Left ventricle myocardium inferior (tissue), 1 donor: ENCODE results near the gene BRD7. TPM values are rescaled to one million over a fixed set of nuclear protein-coding genes. Genes with fewer than 3 reads are reported as not detected.

Experiments used
- DNase-seq: peaks from one replicate; pipeline ENCODE4 v3.0.0-alpha.2; 2020
- H3K27ac ChIP-seq: fragments of 200-600 bp; replicated peaks from 2 replicates; pipeline ENCODE4 v1.8.0; 2021
- H3K27me3 ChIP-seq: fragments of 200-600 bp; 2 replicates; pipeline ENCODE4 v1.8.0; 2021; ENCODE audit warnings: low read depth
- H3K36me3 ChIP-seq: fragments of 200-600 bp; 2 replicates; pipeline ENCODE4 v1.8.0; 2021
- H3K4me1 ChIP-seq: fragments of 200-600 bp; 2 replicates; pipeline ENCODE4 v1.8.0; 2021
- H3K4me3 ChIP-seq: fragments of 200-600 bp; 2 replicates; pipeline ENCODE4 v1.8.0; 2021; ENCODE audit warnings: mild to moderate bottlenecking, moderate library complexity
- H3K9me3 ChIP-seq: fragments of 200-600 bp; replicated peaks from 2 replicates; pipeline ENCODE4 v1.8.0; 2021
- intact Hi-C: fragments of 100-400 bp; cut with micrococcal nuclease; formaldehyde crosslinking; loops from one replicate; pipeline ENCODE4 v1.11.0; 2022
- long read RNA-seq: library from polyadenylated mRNA; unstranded; transcript quantifications from one replicate; pipeline ENCODE4 v2.0.0, GENCODE V29; 2021
- total RNA-seq: library from RNA; stranded (reverse); fragmentation: NEBNext Ultra II Directional; extraction: Animal tissue kit (Norgen Biotek cat#: 25700); gene quantifications from one replicate; pipeline ENCODE4 v1.2.1, GENCODE V29; 2021
- TF ChIP-seq, protein P1 (sequence below): fragments of 200-600 bp; IDR thresholded peaks from 2 replicates; pipeline ENCODE4 v1.8.0; 2021; ENCODE audit warnings: antibody characterized with exemption, mild to moderate bottlenecking, borderline replicate concordance
- donor health status: DM: no; HTN: yes; CAD: no; lungs with severe emphysema.

Gene BRD7
- total RNA-seq = 52.3 TPM
- long read RNA-seq, full-length matches to known transcripts = 98 of 119 reads
- long read RNA-seq, partial matches to known transcripts = 5 of 119 reads
- long read RNA-seq, other reads (novel, unspliced or antisense) = 16 of 119 reads

DNA sequence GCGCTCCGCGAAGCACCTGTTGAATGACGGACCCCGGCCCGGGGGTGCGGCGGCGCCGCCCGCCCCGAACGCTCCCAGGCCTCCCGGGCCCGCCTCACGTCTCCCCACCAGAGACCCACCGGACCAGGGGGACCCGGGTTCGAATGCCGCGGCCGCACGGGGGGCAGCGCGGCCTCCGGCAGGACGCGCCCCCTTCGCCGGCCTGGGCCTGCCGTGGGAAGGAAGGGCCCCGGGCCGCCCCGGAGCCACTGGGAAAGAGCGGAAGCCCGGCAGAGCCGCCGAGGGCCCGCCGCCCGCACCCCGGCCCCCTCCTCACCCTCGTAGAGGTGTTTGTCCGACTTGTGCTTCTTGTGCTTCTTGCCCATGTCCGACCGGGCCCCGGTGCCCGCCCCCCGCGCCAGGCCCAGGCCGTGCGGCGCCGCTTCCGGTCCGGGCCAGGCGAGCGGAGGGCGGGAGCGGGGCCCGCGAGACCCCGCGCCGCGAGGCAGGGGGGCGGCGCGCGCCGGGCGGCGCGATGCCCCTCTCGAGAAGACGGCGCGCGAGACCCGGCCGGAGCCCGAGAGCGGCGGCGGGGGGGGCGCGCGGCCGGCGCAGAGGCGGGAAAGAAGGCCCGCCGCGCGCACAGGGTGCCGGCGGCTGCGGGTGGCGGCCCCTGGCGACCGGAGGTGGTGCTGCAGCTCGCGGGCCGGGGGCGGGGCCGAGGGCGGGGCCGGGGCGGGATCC lies at the start of gene BRD7:
TSS of gene BRD7 (minus strand) at position 579 of the 723 bp plus-strand sequence. CDS start at position 365, 214 bp downstream.
- Histone ChIP-seq H3K9me3 (no peaks in the 10 kb centered on the region), H3K4me1 (peaks cover 60% of the 10 kb centered on the region), H3K36me3 (peaks cover 17% of the 10 kb centered on the region), H3K4me3 (peak within 1 kb of the TSS; percentile 96), H3K27me3 (no peaks in the 10 kb centered on the region), H3K27ac (peak within 1 kb of the TSS; percentile 75)
- intact Hi-C loops = no loop called here
- TF ChIP-seq, protein P1, sequence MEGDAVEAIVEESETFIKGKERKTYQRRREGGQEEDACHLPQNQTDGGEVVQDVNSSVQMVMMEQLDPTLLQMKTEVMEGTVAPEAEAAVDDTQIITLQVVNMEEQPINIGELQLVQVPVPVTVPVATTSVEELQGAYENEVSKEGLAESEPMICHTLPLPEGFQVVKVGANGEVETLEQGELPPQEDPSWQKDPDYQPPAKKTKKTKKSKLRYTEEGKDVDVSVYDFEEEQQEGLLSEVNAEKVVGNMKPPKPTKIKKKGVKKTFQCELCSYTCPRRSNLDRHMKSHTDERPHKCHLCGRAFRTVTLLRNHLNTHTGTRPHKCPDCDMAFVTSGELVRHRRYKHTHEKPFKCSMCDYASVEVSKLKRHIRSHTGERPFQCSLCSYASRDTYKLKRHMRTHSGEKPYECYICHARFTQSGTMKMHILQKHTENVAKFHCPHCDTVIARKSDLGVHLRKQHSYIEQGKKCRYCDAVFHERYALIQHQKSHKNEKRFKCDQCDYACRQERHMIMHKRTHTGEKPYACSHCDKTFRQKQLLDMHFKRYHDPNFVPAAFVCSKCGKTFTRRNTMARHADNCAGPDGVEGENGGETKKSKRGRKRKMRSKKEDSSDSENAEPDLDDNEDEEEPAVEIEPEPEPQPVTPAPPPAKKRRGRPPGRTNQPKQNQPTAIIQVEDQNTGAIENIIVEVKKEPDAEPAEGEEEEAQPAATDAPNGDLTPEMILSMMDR = peak; percentile 67
- DNase-seq = peak; percentile 65

DNA sequence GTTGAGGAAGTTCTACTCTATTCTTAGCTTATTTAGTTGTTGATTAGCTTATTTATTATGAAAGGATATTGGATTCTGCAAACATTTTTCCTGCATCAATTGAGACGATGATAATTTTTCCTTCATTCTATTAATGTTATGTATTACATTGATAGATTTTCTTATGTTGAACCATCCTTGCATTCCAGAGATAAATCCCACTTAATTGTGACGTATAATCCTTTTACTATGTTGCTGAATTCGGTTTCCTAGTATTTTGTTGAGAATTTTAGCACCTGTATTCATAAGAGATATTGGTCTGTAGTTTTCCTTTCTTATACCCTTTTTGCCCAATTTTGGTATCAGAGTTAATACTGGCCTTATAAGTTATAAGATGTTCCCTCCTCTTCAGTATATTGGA lies 47.6 kb upstream of the BRD7 start:
- no peak overlapping the region for H3K4me3 ChIP-seq
- no peak for DNase-seq
- peaks cover 59% of the 10 kb centered on the region for H3K9me3 ChIP-seq
- H3K27ac ChIP-seq = no peak overlapping the region
- intact Hi-C loops = no loop called here
- peaks cover 8% of the 10 kb centered on the region for H3K27me3 ChIP-seq
- H3K36me3 ChIP-seq = no peaks in the 10 kb centered on the region
- no peaks in the 10 kb centered on the region for H3K4me1 ChIP-seq
- TF ChIP-seq, protein P1 = no peak

DNA sequence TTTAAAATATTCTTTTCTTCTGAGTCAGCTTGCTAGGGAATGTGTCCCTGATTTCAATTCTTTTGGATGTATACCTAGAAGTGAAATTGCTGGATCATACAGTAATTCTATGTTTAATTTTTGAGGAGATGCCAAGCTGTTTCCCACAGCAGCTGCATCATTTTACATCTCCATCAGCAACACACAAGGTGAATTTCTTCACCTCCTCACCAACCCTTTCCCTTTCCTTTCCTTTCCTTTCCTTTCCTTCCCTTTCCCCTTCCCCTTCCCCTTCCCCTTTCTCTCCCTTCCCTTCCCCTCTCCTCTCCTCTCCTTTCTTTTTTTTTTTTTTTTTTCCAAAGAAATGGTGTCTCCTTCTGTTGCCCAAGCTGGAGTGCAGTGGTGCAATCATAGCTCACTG lies 45.4 kb upstream of the BRD7 start:
- H3K27me3 ChIP-seq = no peaks in the 10 kb centered on the region
- no peak for DNase-seq
- H3K4me3 ChIP-seq = no peak overlapping the region
- H3K9me3 ChIP-seq = peaks cover 42% of the 10 kb centered on the region
- TF ChIP-seq, protein P1 = no peak
- intact Hi-C loops = no loop called here
- no peaks in the 10 kb centered on the region for H3K4me1 ChIP-seq
- H3K36me3 ChIP-seq = no peaks in the 10 kb centered on the region
- no peak overlapping the region for H3K27ac ChIP-seq

DNA sequence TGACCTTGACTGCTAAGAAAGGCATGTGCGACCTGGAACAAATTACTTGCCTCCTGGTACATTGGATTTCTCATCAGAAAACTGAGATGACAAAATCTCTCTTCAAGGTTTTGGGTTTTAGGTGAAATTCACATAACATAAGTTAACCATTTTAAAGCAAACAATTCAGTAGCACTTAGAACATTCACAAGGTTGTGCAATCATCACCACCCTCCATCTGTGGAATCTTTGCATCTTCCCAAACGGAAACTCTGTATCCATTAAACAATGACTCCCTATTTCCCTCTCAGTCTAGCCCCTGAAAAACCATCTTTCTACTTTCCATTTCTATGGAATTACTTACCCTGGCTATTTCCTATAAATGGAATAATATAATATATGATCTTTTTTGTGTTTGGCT lies 42.2 kb upstream of the BRD7 start:
- Histone ChIP-seq H3K27me3 (no peaks in the 10 kb centered on the region), H3K4me3 (no peak overlapping the region), H3K4me1 (no peaks in the 10 kb centered on the region), H3K27ac (no peak overlapping the region), H3K9me3 (peaks cover 11% of the 10 kb centered on the region), H3K36me3 (no peaks in the 10 kb centered on the region)
- intact Hi-C loops = no loop called here
- DNase-seq = no peak
- TF ChIP-seq, protein P1 = no peak

DNA sequence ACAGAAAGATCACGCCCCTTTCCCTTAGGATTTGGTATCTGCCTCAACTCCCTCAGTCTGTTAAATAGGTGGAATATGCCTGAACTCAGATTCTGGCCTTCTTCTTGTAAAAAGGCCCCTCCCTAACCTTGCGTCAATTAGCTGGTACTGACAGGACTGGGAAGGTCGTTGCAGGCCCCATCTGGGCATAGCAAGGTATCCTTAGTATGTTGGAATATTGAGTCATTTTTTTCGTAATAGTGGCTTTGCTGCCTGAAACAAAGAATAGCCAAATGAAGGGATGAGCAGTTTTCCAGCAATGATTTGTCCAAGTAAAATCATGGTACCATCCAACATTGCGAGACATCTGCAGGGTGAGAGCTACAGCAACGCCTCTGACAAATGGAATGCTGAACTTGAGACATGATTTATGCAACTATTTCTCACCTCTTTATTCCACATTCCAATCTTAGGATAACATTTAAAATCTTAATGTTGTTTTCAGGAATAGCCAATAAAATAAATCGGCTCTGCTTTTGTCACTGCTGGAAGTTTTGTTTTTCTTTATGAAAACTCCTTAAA lies 39.3 kb upstream of the BRD7 start:
- intact Hi-C loops = no loop called here
- Histone ChIP-seq H3K4me3 (no peak overlapping the region), H3K27ac (no peak overlapping the region), H3K9me3 (no peaks in the 10 kb centered on the region), H3K27me3 (no peaks in the 10 kb centered on the region), H3K36me3 (no peaks in the 10 kb centered on the region), H3K4me1 (no peaks in the 10 kb centered on the region)
- DNase-seq = no peak
- TF ChIP-seq, protein P1 = no peak
